GM12878 (cell line): ENCODE results near the gene PI4KA. TPM values are rescaled to one million over a fixed set of nuclear protein-coding genes. Genes with fewer than 3 reads are reported as not detected.

ENCODE experiments used
- ATAC-seq: fragments of 200-7000 bp; cut with Tn5 transposase; 3 replicates; pipeline ENCODE4 v1.9.1; 2020; ENCODE audit warnings: mild to moderate bottlenecking, moderate library complexity
- BruUV-seq: library from RNA; stranded (reverse); fragments of 400-500 nt; replicated peaks from 2 replicates; lab custom pipeline; 2021; lab: Mats Ljungman, UMichigan
- CTCF ChIA-PET: fragments of 300-600 bp; sonication (Branson Sonifier 250); formaldehyde crosslinking; extraction: SDS; loops from one replicate; lab custom pipeline; 2021; ENCODE audit warnings: inconsistent platforms; lab: Yijun Ruan, JAX
- POLR2A ChIA-PET: fragments of 350-600 bp; formaldehyde crosslinking; extraction: SDS; loops from one replicate; lab custom pipeline; 2021; ENCODE audit warnings: inconsistent platforms; lab: Charles Lee
- RAD21 ChIA-PET: fragments of 300-600 bp; sonication (Branson Sonifier 250); formaldehyde crosslinking; loops from one replicate; lab custom pipeline; 2023; ENCODE audit warnings: antibody characterized with exemption; ENCODE audit not compliant: unreplicated experiment; lab: Charles Lee
- SMC1A ChIA-PET: fragments of 300-600 bp; sonication (Branson Sonifier 250); formaldehyde crosslinking; loops from one replicate; lab custom pipeline; 2023; ENCODE audit not compliant: unreplicated experiment, uncharacterized antibody; lab: Charles Lee
- DNase-seq: peaks from one replicate; pipeline ENCODE4 v3.0.0-alpha.2; 2011; ENCODE audit warnings: low read depth, low spot score
- FAIRE-seq: peaks from 3 replicates; lab custom pipeline; 2011; peaks lifted over from hg19 to GRCh38; lab: Jason Lieb, UNC
- H2AFZ ChIP-seq: 2 replicates; pipeline ENCODE4 v1.6.0; 2011; ENCODE audit warnings: low read depth, low read length, control low read depth; ENCODE audit not compliant: control insufficient read depth
- H3K27ac ChIP-seq: 2 replicates; pipeline ENCODE4 v1.5.1; 2011; ENCODE audit warnings: control low read depth; ENCODE audit not compliant: control insufficient read depth, insufficient read depth
- H3K27me3 ChIP-seq, 2 experiments: replicated peaks in 1 of 2; 2 replicates each; pipeline versions ENCODE4 v1.6.0 to v1.6.1; 2011; ENCODE audit warnings: low read length in 1 of 2; ENCODE audit not compliant: control insufficient read depth in 2 of 2, insufficient read depth in 2 of 2
- H3K36me3 ChIP-seq, 2 experiments: 2 replicates each; pipeline ENCODE4 v1.5.1; 2011; ENCODE audit warnings: low read length in 1 of 2; ENCODE audit not compliant: control insufficient read depth in 2 of 2, insufficient read depth in 2 of 2
- H3K4me1 ChIP-seq: 2 replicates; pipeline ENCODE4 v1.6.1; 2011; ENCODE audit warnings: mild to moderate bottlenecking, low read length, moderate library complexity, mixed read lengths; ENCODE audit not compliant: control insufficient read depth, insufficient read depth
- H3K4me2 ChIP-seq: 2 replicates; pipeline ENCODE4 v1.6.0; 2011; ENCODE audit warnings: control low read depth; ENCODE audit not compliant: control insufficient read depth, insufficient read depth
- H3K4me3 ChIP-seq: fragments of 200-600 bp; sonication (generic); 2 replicates; pipeline ENCODE4 v1.5.1; 2016
- H3K79me2 ChIP-seq: 2 replicates; pipeline ENCODE4 v1.6.0; 2011; ENCODE audit warnings: low read length; ENCODE audit not compliant: control insufficient read depth, insufficient read depth
- H3K9ac ChIP-seq: 2 replicates; pipeline ENCODE4 v1.8.0; 2011; ENCODE audit warnings: low read length, control low read depth, mixed read lengths; ENCODE audit not compliant: control insufficient read depth, insufficient read depth
- H3K9me3 ChIP-seq: replicated peaks from 3 replicates; pipeline ENCODE4 v1.5.1; 2011; ENCODE audit warnings: mild to moderate bottlenecking, low read length; ENCODE audit not compliant: control insufficient read depth, insufficient read depth
- H4K20me1 ChIP-seq: 2 replicates; pipeline ENCODE4 v1.6.0; 2011; ENCODE audit not compliant: control insufficient read depth, insufficient read depth
- BCL11A ChIP-seq: IDR thresholded peaks from 2 replicates; pipeline ENCODE4 v1.6.1; 2011; ENCODE audit warnings: low read depth, low read length
- CBX3 ChIP-seq: fragments of 200-600 bp; sonication (generic); IDR thresholded peaks from 2 replicates; pipeline ENCODE4 v1.6.1; 2016; ENCODE audit warnings: low read depth, borderline replicate concordance
- ESRRA ChIP-seq: IDR thresholded peaks from 2 replicates; pipeline ENCODE4 v1.6.1; 2012; ENCODE audit warnings: mild to moderate bottlenecking, low read length, improper control_type of control experiment
- JUNB ChIP-seq: IDR thresholded peaks from 2 replicates; pipeline ENCODE4 v1.6.1; 2016; ENCODE audit warnings: antibody characterized with exemption, mild to moderate bottlenecking
- MTA3 ChIP-seq: IDR thresholded peaks from 2 replicates; pipeline ENCODE4 v1.6.1; 2012; ENCODE audit warnings: low read length, inconsistent platforms, borderline replicate concordance
- NR2C1 ChIP-seq: fragments of 450-650 bp; IDR thresholded peaks from 2 replicates; pipeline ENCODE4 v1.6.1; 2017; ENCODE audit warnings: antibody characterized with exemption, mild to moderate bottlenecking, moderate library complexity
- RUNX3 ChIP-seq: IDR thresholded peaks from 2 replicates; pipeline ENCODE4 v1.6.1; 2012; ENCODE audit warnings: low read length, inconsistent platforms
- SUZ12 ChIP-seq: fragments of 200-600 bp; sonication (generic); IDR thresholded peaks from one replicate; pipeline ENCODE4 v1.6.1; 2018; ENCODE audit warnings: antibody characterized with exemption, mild to moderate bottlenecking; ENCODE audit not compliant: unreplicated experiment
- TCF3 ChIP-seq: IDR thresholded peaks from 2 replicates; pipeline ENCODE4 v1.6.1; 2012; ENCODE audit warnings: low read depth, mild to moderate bottlenecking, low read length, borderline replicate concordance; ENCODE audit not compliant: insufficient read depth
- ZSCAN29 ChIP-seq: fragments of 450-650 bp; IDR thresholded peaks from 2 replicates; pipeline ENCODE4 v1.6.1; 2017; ENCODE audit warnings: mild to moderate bottlenecking, moderate library complexity
- WGBS: methylation state at CpG from one replicate; pipeline ENCODE4 v1.1.6; 2016; ENCODE audit warnings: low lambda C conversion rate; ENCODE audit not compliant: insufficient replicate concordance, insufficient coverage; ENCODE audit errors: missing lambda C conversion rate; 5-methylcytosine and 5-hydroxymethylcytosine counted together
- in situ Hi-C: fragments of 300-500 bp; cut with MboI; formaldehyde crosslinking; loops from 9 replicates; pipeline ENCODE4 v1.14.3; 2018; ENCODE audit warnings: mixed read lengths
- intact Hi-C: fragments of 100-400 bp; cut with micrococcal nuclease; formaldehyde crosslinking; loops from one replicate; pipeline ENCODE4 v1.14.2; 2022; ENCODE audit not compliant: unreplicated experiment
- polyA plus RNA-seq, 11 experiments: library from polyadenylated mRNA; depleted of rRNA in 4 of 11; unstranded in 6 of 11; stranded (reverse) in 5 of 11; fragments of >200 nt; fragmentation: Nextera tagmentation in 4 of 11; fragmentation: Illumina TruSeq in 1 of 11; extraction: Ambion mirVana in 4 of 11; extraction: Trizol in 1 of 11; gene quantifications; 1 replicate in 1 of 11; 2 replicates in 10 of 11; pipeline versions ENCODE4 v1.2.1 to v1.2.3, GENCODE V29; 2011 to 2016; ENCODE audit warnings: inconsistent platforms in 2 of 11, missing spikeins in 2 of 11, low read depth in 1 of 11
- total RNA-seq, 4 experiments: library from RNA; depleted of rRNA in 3 of 4; stranded (reverse); fragments of >200 nt in 3 of 4; fragmentation: Illumina TruSeq in 1 of 4; extraction: Trizol in 1 of 4; gene quantifications; 2 replicates each; pipeline versions ENCODE4 v1.2.1 to v1.2.3, GENCODE V29; 2013 to 2021
- TF ChIP-seq, protein P1 (sequence below): IDR thresholded peaks from 2 replicates; pipeline ENCODE4 v1.6.1; 2011; ENCODE audit warnings: borderline replicate concordance, low read depth, mild to moderate bottlenecking, moderate library complexity, mixed read lengths, low read length; ENCODE audit not compliant: insufficient read depth; ENCODE audit errors: extremely low read length
- TF ChIP-seq, protein P2 (sequence below), 3 experiments: IDR thresholded peaks in 2 of 3; conservative IDR thresholded peaks in 1 of 3; 2 replicates each; pipeline ENCODE4 v1.5.1; 2011; ENCODE audit warnings: low read depth in 3 of 3, low read length in 3 of 3, mild to moderate bottlenecking in 3 of 3, control low read depth in 2 of 3, moderate library complexity in 2 of 3, inconsistent platforms in 1 of 3, mixed read lengths in 1 of 3; ENCODE audit not compliant: control insufficient read depth in 2 of 3, insufficient read depth in 1 of 3; ENCODE audit errors: extremely low read depth in 1 of 3
- TF ChIP-seq, protein P3 (sequence below): fragments of 150-350 bp; IDR thresholded peaks from 2 replicates; pipeline ENCODE4 v1.6.1; 2016; ENCODE audit warnings: low read depth, low read length
- TF ChIP-seq, protein P4 (sequence below): IDR thresholded peaks from 2 replicates; pipeline ENCODE4 v1.6.1; 2011; ENCODE audit warnings: low read depth, mild to moderate bottlenecking, low read length, moderate library complexity, borderline replicate concordance; ENCODE audit errors: extremely low read depth

PI4KA gene
- total and polyA plus RNA-seq, 10 of the 15 experiments (the other 5 are each of a cell fraction or from before 2014, with no cell fraction given): 4.2 to 78.4 (median 42.1) TPM

DNA sequence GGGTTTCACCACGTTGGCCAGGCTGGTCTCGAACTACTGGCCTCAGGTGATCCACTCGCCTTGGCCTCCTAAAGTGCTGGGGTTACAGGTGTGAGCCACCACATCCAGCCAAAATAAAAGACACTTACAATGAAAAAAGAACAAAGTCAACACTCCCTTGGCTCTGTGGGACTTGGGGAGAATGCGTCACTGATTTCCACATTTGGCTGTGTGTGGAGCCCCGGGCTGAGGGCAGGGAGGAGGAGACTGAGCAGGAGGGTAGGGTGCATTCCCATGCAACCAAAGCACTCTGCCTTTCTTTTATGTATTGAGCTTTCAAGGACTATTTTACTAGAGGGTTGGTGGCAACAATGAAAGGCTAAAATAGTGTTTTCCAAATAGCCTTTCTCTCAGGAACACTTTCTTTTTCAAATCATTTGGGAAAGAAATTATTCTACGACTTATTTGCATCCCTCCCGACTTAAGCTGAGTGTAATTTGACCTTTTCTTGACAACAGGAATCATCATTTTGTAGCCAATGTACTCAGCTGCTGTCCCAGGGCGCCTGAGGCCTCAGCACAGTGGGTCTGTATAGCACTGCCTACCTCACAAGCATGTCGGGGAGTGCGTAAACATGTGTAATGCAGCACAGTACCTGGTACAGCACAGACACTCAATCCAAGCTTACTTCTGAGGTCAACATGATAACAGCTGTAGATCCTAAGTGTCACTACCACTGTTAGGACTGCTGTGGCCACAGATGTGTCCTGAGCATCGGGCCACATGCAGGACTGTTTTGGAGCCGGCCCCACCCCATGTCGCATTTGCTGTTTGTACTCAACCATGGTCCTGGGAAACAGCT is 94.8 kb downstream of the PI4KA start:
- no TSS peak for BruUV-seq
- in situ Hi-C loops: no loop called here
- no peak for TF ChIP-seq ESRRA
- no peak for TF ChIP-seq SUZ12
- no peak for TF ChIP-seq NR2C1
- TF ChIP-seq BCL11A: no peak
- TF ChIP-seq, protein P1, sequence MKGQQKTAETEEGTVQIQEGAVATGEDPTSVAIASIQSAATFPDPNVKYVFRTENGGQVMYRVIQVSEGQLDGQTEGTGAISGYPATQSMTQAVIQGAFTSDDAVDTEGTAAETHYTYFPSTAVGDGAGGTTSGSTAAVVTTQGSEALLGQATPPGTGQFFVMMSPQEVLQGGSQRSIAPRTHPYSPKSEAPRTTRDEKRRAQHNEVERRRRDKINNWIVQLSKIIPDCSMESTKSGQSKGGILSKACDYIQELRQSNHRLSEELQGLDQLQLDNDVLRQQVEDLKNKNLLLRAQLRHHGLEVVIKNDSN: no peak
- TF ChIP-seq RUNX3: no peak
- no peak for TF ChIP-seq MTA3
- TF ChIP-seq, protein P2, sequence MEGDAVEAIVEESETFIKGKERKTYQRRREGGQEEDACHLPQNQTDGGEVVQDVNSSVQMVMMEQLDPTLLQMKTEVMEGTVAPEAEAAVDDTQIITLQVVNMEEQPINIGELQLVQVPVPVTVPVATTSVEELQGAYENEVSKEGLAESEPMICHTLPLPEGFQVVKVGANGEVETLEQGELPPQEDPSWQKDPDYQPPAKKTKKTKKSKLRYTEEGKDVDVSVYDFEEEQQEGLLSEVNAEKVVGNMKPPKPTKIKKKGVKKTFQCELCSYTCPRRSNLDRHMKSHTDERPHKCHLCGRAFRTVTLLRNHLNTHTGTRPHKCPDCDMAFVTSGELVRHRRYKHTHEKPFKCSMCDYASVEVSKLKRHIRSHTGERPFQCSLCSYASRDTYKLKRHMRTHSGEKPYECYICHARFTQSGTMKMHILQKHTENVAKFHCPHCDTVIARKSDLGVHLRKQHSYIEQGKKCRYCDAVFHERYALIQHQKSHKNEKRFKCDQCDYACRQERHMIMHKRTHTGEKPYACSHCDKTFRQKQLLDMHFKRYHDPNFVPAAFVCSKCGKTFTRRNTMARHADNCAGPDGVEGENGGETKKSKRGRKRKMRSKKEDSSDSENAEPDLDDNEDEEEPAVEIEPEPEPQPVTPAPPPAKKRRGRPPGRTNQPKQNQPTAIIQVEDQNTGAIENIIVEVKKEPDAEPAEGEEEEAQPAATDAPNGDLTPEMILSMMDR (IDR thresholded peaks at IDR 0.05 in 2 of 3, conservative IDR thresholded peaks at IDR 0.05 in 1 of 3; ENCODE audit: control insufficient read depth in 2 of 3, extremely low read depth in 1 of 3, insufficient read depth in 1 of 3, low read depth in 3 of 3, low read length in 3 of 3): no peak
- TF ChIP-seq CBX3: no peak
- TF ChIP-seq, protein P3, sequence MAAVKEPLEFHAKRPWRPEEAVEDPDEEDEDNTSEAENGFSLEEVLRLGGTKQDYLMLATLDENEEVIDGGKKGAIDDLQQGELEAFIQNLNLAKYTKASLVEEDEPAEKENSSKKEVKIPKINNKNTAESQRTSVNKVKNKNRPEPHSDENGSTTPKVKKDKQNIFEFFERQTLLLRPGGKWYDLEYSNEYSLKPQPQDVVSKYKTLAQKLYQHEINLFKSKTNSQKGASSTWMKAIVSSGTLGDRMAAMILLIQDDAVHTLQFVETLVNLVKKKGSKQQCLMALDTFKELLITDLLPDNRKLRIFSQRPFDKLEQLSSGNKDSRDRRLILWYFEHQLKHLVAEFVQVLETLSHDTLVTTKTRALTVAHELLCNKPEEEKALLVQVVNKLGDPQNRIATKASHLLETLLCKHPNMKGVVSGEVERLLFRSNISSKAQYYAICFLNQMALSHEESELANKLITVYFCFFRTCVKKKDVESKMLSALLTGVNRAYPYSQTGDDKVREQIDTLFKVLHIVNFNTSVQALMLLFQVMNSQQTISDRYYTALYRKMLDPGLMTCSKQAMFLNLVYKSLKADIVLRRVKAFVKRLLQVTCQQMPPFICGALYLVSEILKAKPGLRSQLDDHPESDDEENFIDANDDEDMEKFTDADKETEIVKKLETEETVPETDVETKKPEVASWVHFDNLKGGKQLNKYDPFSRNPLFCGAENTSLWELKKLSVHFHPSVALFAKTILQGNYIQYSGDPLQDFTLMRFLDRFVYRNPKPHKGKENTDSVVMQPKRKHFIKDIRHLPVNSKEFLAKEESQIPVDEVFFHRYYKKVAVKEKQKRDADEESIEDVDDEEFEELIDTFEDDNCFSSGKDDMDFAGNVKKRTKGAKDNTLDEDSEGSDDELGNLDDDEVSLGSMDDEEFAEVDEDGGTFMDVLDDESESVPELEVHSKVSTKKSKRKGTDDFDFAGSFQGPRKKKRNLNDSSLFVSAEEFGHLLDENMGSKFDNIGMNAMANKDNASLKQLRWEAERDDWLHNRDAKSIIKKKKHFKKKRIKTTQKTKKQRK: no peak
- no peak for TF ChIP-seq ZSCAN29
- no peak for TF ChIP-seq JUNB
- TF ChIP-seq, protein P4, sequence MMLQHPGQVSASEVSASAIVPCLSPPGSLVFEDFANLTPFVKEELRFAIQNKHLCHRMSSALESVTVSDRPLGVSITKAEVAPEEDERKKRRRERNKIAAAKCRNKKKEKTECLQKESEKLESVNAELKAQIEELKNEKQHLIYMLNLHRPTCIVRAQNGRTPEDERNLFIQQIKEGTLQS: no peak
- no peak for TF ChIP-seq TCF3

More for the DNA sequence above, 94.8 kb downstream of the PI4KA start:
- Histone ChIP-seq H3K27me3 (no peaks in the 10 kb centered on the region), H3K36me3 (peaks cover 10 to 19% of the 10 kb centered on the region in 2 experiments; a peak in 3 of 4 replicates), H3K4me2 (no peak overlapping the region), H3K4me3 (no peak overlapping the region), H4K20me1 (no peaks in the 10 kb centered on the region), H3K27ac (no peak overlapping the region), H3K9ac (no peak overlapping the region), H3K9me3 (no peaks in the 10 kb centered on the region), H2AFZ (no peak overlapping the region), H3K4me1 (no peaks in the 10 kb centered on the region), H3K79me2 (no peaks in the 10 kb centered on the region)
- DNase-seq (no peak), ATAC-seq (no peak), FAIRE-seq (peak; percentile 56)
- POLR2A ChIA-PET: no interaction called here
- CTCF ChIA-PET: interaction anchor here (1.2 to 1.6 kb wide), 2 partner anchors 9 to 19 kb away, joined by 5 to 6 read pairs; no protein-coding TSS in a partner anchor
- RAD21 ChIA-PET: no interaction called here
- SMC1A ChIA-PET: interaction anchor here (0.9 to 1.0 kb wide), 3 partner anchors 12 to 22 kb away, joined by 3 to 4 read pairs (median 3); no protein-coding TSS in a partner anchor
- 92% methylated on average over 13 of the region's 13 CpGs for WGBS
- intact Hi-C loops: no loop called here
